ENCODE results near the gene DIS3L2. TPM values are rescaled to one million over a fixed set of nuclear protein-coding genes. Genes with fewer than 3 reads are reported as not detected.

Gene DIS3L2
- total RNA-seq, 1 donor from 2014 or later: 24.0 TPM

DNA sequence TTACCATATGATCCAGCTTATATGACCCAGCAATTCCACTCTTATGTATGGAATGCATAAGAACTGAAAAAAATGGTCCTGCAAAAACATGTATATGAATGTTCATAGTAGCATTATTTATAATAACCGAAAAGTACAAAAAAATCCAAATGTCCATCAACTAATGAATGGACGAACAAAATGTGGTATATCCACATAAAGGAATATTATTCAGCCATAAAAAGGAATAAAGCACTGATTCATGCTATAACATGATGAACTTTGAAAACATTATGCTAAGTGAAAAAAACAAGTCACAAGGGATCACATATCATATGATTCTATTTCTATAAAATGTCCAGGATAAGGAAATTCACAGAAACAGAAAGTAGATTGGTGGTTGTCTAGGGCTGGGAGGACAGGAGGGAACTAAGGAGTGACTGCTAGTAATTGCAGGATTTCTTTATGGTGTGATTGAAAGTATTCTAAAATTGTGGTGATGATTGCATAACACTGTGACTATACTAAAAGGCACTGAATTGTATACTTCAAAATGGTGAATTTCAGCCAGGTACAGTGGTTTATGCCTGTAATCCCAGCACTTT, 10.0 kb upstream of the DIS3L2 start:
- no peak for TF ChIP-seq EZH2 (IDR thresholded peaks at IDR 0.05; ENCODE audit: insufficient read depth, low read length)
- TF ChIP-seq, protein P1, sequence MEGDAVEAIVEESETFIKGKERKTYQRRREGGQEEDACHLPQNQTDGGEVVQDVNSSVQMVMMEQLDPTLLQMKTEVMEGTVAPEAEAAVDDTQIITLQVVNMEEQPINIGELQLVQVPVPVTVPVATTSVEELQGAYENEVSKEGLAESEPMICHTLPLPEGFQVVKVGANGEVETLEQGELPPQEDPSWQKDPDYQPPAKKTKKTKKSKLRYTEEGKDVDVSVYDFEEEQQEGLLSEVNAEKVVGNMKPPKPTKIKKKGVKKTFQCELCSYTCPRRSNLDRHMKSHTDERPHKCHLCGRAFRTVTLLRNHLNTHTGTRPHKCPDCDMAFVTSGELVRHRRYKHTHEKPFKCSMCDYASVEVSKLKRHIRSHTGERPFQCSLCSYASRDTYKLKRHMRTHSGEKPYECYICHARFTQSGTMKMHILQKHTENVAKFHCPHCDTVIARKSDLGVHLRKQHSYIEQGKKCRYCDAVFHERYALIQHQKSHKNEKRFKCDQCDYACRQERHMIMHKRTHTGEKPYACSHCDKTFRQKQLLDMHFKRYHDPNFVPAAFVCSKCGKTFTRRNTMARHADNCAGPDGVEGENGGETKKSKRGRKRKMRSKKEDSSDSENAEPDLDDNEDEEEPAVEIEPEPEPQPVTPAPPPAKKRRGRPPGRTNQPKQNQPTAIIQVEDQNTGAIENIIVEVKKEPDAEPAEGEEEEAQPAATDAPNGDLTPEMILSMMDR (IDR thresholded peaks at IDR 0.05; ENCODE audit: insufficient read depth, low read depth, low read length): no peak
- no peak overlapping the region for H3K4me3 Mint-ChIP-seq (ENCODE audit: unreplicated experiment)
- Histone ChIP-seq H3K36me3 (ENCODE audit: insufficient read depth, low read length) (no peaks in the 10 kb centered on the region), H3K4me1 (ENCODE audit: insufficient read depth, low read length) (no peaks in the 10 kb centered on the region), H3K79me2 (ENCODE audit: insufficient read depth, low read length) (no peaks in the 10 kb centered on the region), H2AFZ (ENCODE audit: low read depth, low read length) (no peak overlapping the region), H3K4me2 (ENCODE audit: low read length) (no peak overlapping the region), H3K4me3 (ENCODE audit: insufficient read depth, low read depth, low read length) (no peak overlapping the region), H3K27me3 (ENCODE audit: insufficient read depth, low read length) (peaks cover 8% of the 10 kb centered on the region), H3K9ac (ENCODE audit: low read length) (no peak overlapping the region), H3K27ac (ENCODE audit: low read depth, low read length) (no peak overlapping the region), H4K20me1 (ENCODE audit: insufficient read depth, low read length) (no peaks in the 10 kb centered on the region), H3K9me3 (ENCODE audit: insufficient read depth, low read depth, low read length) (no peaks in the 10 kb centered on the region)
- peaks cover 1% of the 10 kb centered on the region for H3K36me3 Mint-ChIP-seq (ENCODE audit: low read depth, unreplicated experiment)
- DNase-seq (ENCODE audit: low read depth): no peak
- H3K9me3 Mint-ChIP-seq (ENCODE audit: unreplicated experiment): peaks cover 7% of the 10 kb centered on the region
- H3K27ac Mint-ChIP-seq (ENCODE audit: unreplicated experiment): no peak overlapping the region
- H3K4me1 Mint-ChIP-seq (ENCODE audit: low read depth, unreplicated experiment): no peaks in the 10 kb centered on the region
- no peak for FAIRE-seq
- peaks cover 5% of the 10 kb centered on the region for H3K27me3 Mint-ChIP-seq (ENCODE audit: low read depth, unreplicated experiment)

- H3K4me1 Mint-ChIP-seq (ENCODE audit: low read depth, unreplicated experiment): peaks cover 2% of the 10 kb centered on the region
- FAIRE-seq (no peak), DNase-seq (ENCODE audit: low read depth) (no peak)
- H3K27me3 Mint-ChIP-seq (ENCODE audit: low read depth, unreplicated experiment): no peaks in the 10 kb centered on the region
- Histone ChIP-seq H3K4me1 (ENCODE audit: insufficient read depth, low read length) (peaks cover 1% of the 10 kb centered on the region), H3K9me3 (ENCODE audit: insufficient read depth, low read depth, low read length) (no peaks in the 10 kb centered on the region), H3K36me3 (ENCODE audit: insufficient read depth, low read length) (no peaks in the 10 kb centered on the region), H3K27ac (ENCODE audit: low read depth, low read length) (no peak overlapping the region), H4K20me1 (ENCODE audit: insufficient read depth, low read length) (no peaks in the 10 kb centered on the region), H3K79me2 (ENCODE audit: insufficient read depth, low read length) (no peaks in the 10 kb centered on the region), H3K9ac (ENCODE audit: low read length) (no peak overlapping the region), H3K4me3 (ENCODE audit: insufficient read depth, low read depth, low read length) (no peak overlapping the region), H3K27me3 (ENCODE audit: insufficient read depth, low read length) (peaks cover 10% of the 10 kb centered on the region), H3K4me2 (ENCODE audit: low read length) (no peak overlapping the region), H2AFZ (ENCODE audit: low read depth, low read length) (no peak overlapping the region)
- no peak overlapping the region for H3K4me3 Mint-ChIP-seq (ENCODE audit: unreplicated experiment)
- peaks cover 2% of the 10 kb centered on the region for H3K9me3 Mint-ChIP-seq (ENCODE audit: unreplicated experiment)
- peaks cover 3% of the 10 kb centered on the region for H3K36me3 Mint-ChIP-seq (ENCODE audit: low read depth, unreplicated experiment)
- H3K27ac Mint-ChIP-seq (ENCODE audit: unreplicated experiment): no peak overlapping the region
- TF ChIP-seq, protein P1 (IDR thresholded peaks at IDR 0.05; ENCODE audit: insufficient read depth, low read depth, low read length): no peak
- TF ChIP-seq EZH2 (IDR thresholded peaks at IDR 0.05; ENCODE audit: insufficient read depth, low read length): no peak
These were observed 5.6 kb upstream of the DIS3L2 start for GRCh38 chr2:231955758-231956472.
